Loucy (cell line): ENCODE results near the gene IFITM10.

ENCODE experiments used
- CTCF ChIP-seq: fragments of 200-600 bp; sonication (generic); conservative IDR thresholded peaks from 2 replicates; pipeline ENCODE4 v1.5.1; 2014; ENCODE audit warnings: mild to moderate bottlenecking, antibody characterized with exemption, low read length
- EZH2phosphoT487 ChIP-seq: fragments of 200-600 bp; IDR thresholded peaks from 2 replicates; pipeline ENCODE4 v1.6.1; 2018; ENCODE audit warnings: antibody characterized with exemption, mild to moderate bottlenecking, moderate library complexity, borderline replicate concordance

- no peak for TF ChIP-seq CTCF
- TF ChIP-seq EZH2phosphoT487 = no peak
Observed at GRCh38 chr11:1740786-1741530, 9.4 kb downstream of the IFITM10 start.
